Stomach (tissue), 4 donors: Measurements from ENCODE around the gene PRKAG1.

Experiments used
- EP300 ChIP-seq: sonication (generic); formaldehyde crosslinking; IDR thresholded peaks from one replicate; pipeline ENCODE4 v1.6.1; 2017; ENCODE audit warnings: antibody characterized with exemption
- POLR2A ChIP-seq, 4 donors: fragments of 450-650 bp; IDR thresholded peaks; one replicate each; pipeline ENCODE4 v1.6.1; 2016; ENCODE audit warnings: antibody characterized with exemption in 4 of 4, control low read depth in 2 of 4, mild to moderate bottlenecking in 1 of 4, moderate library complexity in 1 of 4
- TF ChIP-seq, protein P1 (sequence below), 7 experiments: fragments of 450-650 bp in 4 of 7; fragments of 200-600 bp in 3 of 7; sonication (generic) in 3 of 7; IDR thresholded peaks; one replicate each; pipeline ENCODE4 v1.5.1; 2016 to 2019; ENCODE audit warnings: antibody characterized with exemption in 7 of 7, control low read depth in 2 of 7, mild to moderate bottlenecking in 1 of 7

GRCh38 chr12:49064767-49065152 lies 46.2 kb upstream of the PRKAG1 start:
- TF ChIP-seq POLR2A (IDR thresholded peaks at IDR 0.05) (no peak), EP300 (no peak)
- TF ChIP-seq, protein P1, sequence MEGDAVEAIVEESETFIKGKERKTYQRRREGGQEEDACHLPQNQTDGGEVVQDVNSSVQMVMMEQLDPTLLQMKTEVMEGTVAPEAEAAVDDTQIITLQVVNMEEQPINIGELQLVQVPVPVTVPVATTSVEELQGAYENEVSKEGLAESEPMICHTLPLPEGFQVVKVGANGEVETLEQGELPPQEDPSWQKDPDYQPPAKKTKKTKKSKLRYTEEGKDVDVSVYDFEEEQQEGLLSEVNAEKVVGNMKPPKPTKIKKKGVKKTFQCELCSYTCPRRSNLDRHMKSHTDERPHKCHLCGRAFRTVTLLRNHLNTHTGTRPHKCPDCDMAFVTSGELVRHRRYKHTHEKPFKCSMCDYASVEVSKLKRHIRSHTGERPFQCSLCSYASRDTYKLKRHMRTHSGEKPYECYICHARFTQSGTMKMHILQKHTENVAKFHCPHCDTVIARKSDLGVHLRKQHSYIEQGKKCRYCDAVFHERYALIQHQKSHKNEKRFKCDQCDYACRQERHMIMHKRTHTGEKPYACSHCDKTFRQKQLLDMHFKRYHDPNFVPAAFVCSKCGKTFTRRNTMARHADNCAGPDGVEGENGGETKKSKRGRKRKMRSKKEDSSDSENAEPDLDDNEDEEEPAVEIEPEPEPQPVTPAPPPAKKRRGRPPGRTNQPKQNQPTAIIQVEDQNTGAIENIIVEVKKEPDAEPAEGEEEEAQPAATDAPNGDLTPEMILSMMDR (IDR thresholded peaks at IDR 0.05) = no peak
